ENCODE measurements around the gene GCM1.

Gene GCM1

GRCh38 chr6:53151676-53152075, 3.0 kb upstream of the GCM1 start:
- no peak for DNase-seq

- DNase-seq, result no peak
These were observed 3.8 kb downstream of the GCM1 start for GRCh38 chr6:53144802-53145201.

- DNase-seq, result no peak
These were observed 4.9 kb downstream of the GCM1 start for GRCh38 chr6:53143710-53144109.

DNA sequence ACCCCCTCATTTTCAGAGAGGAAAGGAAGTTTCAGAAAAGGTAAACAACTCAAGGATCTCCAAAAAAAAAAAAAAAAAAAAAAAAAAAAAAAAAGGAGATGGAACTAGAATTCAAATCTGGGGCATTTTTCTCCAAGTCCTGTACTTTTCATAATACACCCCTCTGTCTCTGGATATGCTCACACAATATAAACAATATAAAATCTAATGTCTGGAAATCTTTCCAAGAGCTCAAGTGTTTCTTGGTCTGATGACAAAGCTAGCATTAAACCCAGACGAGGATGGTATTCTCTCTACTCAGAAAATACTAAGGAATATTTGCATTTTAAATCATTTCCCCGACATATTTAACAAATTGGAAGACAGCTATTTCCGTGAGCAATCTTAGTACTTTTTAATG, 5.8 kb downstream of the GCM1 start:
- no peak for DNase-seq

DNA sequence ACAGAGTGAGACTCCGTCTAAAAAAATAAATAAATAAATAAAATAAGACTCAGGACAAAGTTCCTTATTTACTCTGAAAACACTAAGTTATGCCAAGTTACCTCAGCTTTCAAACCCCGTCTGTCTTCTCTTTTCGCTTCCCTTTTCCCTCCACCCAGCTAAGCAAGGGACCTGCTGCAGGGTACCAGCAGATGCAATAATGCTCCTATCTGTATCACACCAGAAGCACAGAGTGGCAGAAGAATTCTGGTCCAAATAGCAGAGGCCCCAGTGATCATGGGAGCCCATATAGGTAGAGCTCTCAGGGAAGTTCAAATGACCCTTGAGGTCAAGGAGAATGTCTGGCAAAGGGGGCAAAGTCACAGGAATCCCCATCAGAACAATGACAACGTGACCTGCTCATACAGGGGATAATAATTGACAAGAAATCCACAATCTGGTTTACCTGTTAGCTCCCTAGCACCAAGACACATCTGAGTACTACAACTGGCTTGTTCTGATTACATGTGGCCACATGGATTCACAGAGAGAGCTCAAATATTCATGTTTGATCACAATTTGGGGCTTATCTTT, 8.7 kb downstream of the GCM1 start:
- DNase-seq, result no peak

DNA sequence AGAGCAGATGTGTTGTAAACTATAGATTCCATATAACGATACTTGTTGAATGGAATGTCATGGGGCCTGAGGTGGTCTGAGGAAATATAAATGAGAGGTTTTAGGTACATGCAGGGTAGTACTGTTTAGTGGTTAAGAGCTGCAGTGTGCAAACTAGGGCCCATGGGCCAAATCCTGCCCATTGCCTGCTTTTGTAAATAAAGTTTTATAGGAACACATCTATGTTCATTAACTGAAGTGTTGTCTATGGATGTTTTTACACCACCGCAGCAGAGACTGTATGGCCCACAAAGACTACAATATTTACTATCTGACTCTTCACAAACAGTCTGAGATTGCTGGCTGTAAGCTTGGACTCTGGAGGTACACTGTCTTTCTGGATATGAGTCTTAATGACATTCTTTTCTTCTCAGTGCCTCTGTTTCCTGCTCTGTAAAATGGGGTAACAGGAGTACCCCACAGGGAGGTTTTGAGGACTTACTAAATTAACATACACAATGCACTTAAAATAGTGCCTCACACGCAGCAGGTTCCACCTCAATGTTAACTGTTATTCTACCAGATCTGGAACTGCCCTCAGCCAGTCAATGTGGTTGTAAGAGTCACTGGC, 12.5 kb downstream of the GCM1 start:
- no peak for DNase-seq

DNA sequence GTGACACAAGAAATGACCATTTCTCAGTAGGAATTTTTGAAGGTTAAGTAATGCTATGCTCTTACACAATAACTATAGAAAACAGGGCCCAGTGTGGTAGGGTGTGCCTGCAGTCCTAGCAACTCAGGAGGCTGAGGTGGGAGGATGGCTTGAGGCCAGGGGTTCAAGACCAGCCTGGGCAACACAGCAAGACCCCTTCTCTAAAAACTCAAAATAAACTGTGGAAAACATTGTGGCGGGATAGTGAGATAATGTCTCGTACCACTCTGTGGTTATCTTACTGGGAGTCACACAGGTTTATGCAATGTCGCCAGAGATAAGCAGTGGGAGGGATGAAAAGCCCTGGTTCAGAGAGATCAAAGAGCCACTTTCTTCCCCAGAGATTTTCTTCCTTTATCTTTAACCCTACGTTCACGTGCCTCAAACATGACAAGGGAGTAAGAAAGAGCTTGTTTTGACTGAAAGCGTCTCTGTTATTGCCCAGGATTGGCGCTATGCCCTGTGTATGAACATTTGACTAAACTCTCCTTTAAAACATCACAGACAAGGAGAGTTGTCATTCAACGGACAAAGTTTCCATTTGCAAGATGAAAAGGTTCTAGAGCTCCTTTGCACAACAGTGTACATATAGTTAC, 13.9 kb downstream of the GCM1 start:
- DNase-seq, result no peak

DNA sequence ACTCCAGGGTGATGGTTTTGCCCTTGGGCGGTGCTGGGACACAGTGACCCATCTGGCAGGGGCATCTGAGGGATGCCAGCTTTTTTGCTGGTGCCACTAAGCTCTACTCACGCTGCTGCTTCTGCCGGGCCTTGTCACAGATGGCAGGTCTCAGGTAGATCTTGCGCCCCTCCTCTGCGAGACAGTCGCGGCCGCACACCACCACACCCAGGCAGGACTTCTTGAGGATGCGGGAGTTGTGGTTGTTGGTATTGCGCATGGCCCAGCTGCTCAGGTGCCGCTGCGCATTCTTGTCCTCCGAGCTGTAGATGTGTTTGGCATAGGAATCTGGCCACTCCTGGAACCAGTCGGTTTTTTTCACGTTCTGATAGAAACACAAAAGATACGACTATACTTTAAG, 14.7 kb downstream of the GCM1 start:
- no peak for DNase-seq

DNA sequence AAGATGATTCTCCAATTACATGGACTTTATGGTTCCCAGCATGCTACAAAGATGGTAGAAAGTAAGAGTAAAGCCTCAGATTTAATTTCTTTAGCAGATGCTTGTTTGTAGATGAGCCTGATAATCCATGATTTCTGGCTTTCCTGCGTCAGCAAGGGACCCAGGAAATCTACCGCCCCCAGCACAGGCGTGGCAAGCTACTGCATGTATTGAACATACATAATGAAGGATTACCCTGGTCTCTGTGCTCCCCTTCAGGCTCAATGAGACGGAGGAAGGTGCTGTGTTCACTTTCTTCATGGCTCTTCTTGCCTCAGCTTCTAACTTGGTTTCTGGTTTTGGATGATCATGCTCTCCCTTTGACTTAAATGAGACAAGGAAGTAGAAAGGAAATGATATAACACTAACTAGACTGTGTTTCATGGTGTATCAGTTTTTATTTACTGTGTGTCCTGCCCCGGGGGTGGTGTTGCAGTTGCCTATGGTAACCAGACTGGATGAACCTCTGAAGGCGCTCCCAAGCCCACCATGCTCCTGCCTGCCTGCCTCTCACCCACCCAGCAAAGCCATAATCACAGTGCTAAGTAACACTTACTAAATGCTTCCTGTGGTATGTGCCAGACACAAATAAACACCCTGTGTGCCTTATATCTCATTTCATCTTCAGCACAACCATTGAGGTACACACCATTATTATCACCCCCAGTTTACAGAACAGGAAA, 17.9 kb downstream of the GCM1 start:
- DNase-seq, result no peak

DNA sequence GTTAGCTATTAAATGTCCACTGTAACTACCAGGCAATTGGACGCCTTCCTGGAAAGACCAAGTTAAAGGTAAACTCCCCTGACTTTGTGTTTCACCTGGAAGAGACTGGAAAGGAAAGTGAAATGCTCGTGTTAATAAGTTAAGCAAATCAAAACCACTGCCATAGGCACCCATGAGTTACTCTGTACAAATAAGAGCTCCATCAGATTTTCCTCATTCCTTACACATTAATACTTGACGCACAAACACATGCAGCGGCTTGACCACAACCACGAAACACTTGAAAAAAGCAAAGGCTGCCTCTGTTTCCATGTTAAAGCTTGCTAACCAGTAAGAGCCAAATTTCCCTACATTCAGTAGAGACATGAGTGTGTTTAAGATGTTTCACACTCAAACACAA, 19.8 kb downstream of the GCM1 start:
- DNase-seq, result no peak

GRCh38 chr6:53125276-53125675, 23.4 kb downstream of the GCM1 start:
- no peak for DNase-seq

DNA sequence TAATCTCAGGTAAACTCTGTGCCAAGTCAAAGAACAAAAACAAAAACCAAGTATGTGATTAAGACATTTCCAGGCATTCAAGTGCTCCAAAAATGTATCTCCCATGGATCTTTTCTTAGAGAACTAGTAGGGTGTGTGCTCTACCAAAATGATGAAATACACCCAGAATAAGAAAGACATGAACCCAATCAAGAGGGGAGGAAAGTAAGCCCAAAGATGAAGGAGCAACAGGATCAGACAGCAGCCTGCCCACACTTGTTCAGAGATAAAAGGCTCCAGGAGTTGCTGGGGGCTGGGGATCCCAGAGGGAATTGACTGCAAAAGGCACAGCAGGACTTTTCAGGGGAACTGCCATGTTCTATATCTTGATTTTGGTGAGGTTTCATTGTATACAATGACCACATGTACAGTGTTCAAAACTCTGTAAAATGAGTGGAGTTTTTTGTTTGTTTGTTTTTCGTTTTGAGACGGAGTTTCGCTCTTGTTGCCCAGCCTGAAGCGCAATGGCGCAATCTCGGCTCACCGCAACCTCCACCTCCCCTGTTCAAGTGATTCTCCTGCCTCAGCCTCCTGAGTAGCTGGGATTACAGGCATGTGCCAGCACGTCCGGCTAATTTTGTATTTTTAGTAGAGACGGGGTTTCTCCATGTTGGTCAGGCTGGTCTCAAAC, 24.4 kb downstream of the GCM1 start:
- no peak for DNase-seq

GRCh38 chr6:53119772-53120409, 28.8 kb downstream of the GCM1 start:
- DNase-seq, result no peak

GRCh38 chr6:53119349-53119748, 29.3 kb downstream of the GCM1 start:
- no peak for DNase-seq

GRCh38 chr6:53115741-53116140, 32.9 kb downstream of the GCM1 start:
- DNase-seq, result no peak

GRCh38 chr6:53115113-53115512, 33.5 kb downstream of the GCM1 start:
- DNase-seq, result no peak

- no peak for DNase-seq
These were observed 34.9 kb downstream of the GCM1 start for GRCh38 chr6:53113742-53114141.

GRCh38 chr6:53112871-53113270, 35.8 kb downstream of the GCM1 start:
- DNase-seq, result no peak

DNA sequence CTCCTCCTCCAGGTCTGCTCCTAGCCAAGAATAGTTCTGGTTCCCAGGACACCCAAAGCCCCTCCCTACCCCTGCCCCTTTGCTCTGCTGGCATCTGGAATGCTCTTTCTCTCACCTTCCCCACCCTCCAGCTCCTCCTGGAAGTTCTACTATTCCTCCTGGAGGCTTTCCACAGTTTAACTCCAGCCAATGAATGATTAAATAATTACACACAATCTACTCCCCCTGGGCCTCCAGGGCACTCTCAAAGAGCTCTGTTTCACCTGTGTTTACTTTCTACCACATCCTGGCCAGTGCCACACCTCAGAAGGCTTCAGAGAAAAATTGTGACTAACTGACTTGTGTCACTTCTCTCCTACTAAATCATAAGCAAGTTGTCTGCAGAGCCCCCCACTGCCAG, 36.2 kb downstream of the GCM1 start:
- no peak for DNase-seq

DNA sequence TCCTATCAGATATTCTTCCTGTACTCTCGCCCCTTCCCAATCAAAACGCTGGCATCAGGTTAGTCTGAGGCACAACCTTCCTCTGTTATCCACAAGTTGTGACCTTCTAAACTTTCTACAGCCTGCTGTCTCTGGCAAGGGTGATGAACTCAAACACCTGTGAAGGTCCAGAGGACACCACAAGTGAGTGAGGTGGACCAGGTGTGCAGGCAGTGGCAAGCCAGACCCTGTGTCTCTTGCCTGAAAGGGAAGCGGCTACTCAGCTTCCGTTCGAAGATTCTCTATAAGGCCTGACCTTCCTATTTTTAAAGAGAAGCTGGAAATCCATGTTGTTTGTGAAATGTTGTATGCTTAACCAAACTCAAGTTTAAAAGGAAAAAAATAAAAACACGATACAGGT, 36.8 kb downstream of the GCM1 start:
- DNase-seq, result no peak

DNA sequence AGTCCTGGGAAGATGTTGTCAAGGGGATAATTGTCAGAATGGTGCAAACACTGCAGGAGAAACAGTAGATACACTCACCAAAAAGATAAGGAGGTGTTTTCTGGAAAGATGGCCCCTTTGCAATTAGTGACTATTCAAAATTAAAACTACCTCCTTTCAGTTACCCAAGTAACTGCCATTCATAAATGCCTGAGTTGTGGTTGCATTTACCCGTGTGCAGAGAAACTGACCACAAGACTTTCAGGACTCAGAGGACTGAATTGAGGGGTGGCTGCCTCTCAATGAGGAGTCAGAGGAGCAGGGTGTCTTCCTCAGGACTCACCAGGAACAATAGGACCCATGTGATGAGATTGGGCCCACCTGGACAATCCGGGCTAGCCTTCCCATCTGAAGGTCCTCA, 39.0 kb downstream of the GCM1 start:
- DNase-seq, result no peak

DNA sequence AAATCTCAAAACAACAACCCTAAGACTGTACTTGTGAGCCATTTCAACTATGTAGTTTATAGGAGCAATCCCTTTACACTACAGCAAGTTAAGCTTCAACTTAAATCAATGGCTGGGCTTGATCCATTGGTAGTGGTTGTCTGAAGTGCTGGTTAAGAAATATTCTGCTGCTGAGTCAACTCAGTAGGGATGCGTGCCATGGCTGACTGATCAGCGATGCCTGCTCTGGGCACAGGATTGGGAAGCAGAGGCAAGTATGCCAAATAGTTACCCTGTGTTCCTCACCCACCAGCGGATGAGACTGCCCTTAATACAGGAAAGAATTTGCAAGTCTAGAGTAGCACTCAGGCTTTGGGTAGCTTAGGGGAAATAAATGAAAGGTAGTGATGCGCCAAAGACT, 41.5 kb downstream of the GCM1 start:
- no peak for DNase-seq

- DNase-seq, result no peak
These were observed 43.7 kb downstream of the GCM1 start for GRCh38 chr6:53104916-53105315.
